Gastroesophageal sphincter (tissue), 4 donors: ENCODE results near the gene HCFC1R1. TPM values are rescaled to one million over a fixed set of nuclear protein-coding genes. Genes with fewer than 3 reads are reported as not detected.
A peak's percentile ranks its signal among the peaks of the same experiment; 100 is the strongest.
"Not testable (repeated sequence)": the region's sequence is repeated elsewhere in the genome, so short reads cannot be mapped to it uniquely, and the experiment has no call there.

Experiments
- ATAC-seq: fragments of 150-250 bp; one replicate; pipeline ENCODE4 v1.9.1; 2016; ENCODE audit warnings: mild to moderate bottlenecking, moderate library complexity
- H3K27ac ChIP-seq, 4 donors: fragments of 200-600 bp; sonication (generic) in 3 of 4; 1 replicate in 3 of 4; 2 replicates in 1 of 4; pipeline ENCODE4 v1.5.1; 2016 to 2019
- H3K27me3 ChIP-seq: fragments of 200-600 bp; sonication (generic); one replicate; pipeline ENCODE4 v1.5.1; 2019
- H3K36me3 ChIP-seq, 2 donors: fragments of 200-600 bp; sonication (generic); one replicate each; pipeline ENCODE4 v1.5.1; 2019; ENCODE audit warnings: control low read depth in 1 of 2
- H3K4me1 ChIP-seq, 3 donors: fragments of 200-600 bp; sonication (generic); 1 replicate in 2 of 3; 2 replicates in 1 of 3; pipeline ENCODE4 v1.5.1; 2016 to 2019; ENCODE audit warnings: control low read depth in 2 of 3
- H3K4me3 ChIP-seq, 2 donors: fragments of 200-600 bp; sonication (generic); one replicate each; pipeline ENCODE4 v1.5.1; 2019; ENCODE audit warnings: mild to moderate bottlenecking in 1 of 2, moderate library complexity in 1 of 2
- H3K9me3 ChIP-seq, 3 donors: fragments of 200-600 bp; sonication (generic); one replicate each; pipeline ENCODE4 v1.5.1; 2017 to 2019; ENCODE audit warnings: control low read depth in 2 of 3
- CTCF ChIP-seq, 4 experiments: fragments of 200-600 bp in 2 of 4; fragments of 450-650 bp in 2 of 4; sonication (generic) in 1 of 4; IDR thresholded peaks; one replicate each; pipeline ENCODE4 v1.5.1; 2017 to 2019; ENCODE audit warnings: antibody characterized with exemption in 4 of 4, mild to moderate bottlenecking in 2 of 4, moderate library complexity in 2 of 4
- EP300 ChIP-seq: sonication (generic); formaldehyde crosslinking; IDR thresholded peaks from one replicate; pipeline ENCODE4 v1.6.1; 2017; ENCODE audit warnings: antibody characterized with exemption, mild to moderate bottlenecking
- POLR2A ChIP-seq, 2 donors: fragments of 450-650 bp; IDR thresholded peaks; one replicate each; pipeline ENCODE4 v1.6.1; 2017; ENCODE audit warnings: antibody characterized with exemption in 2 of 2, mild to moderate bottlenecking in 2 of 2, moderate library complexity in 1 of 2
- POLR2AphosphoS5 ChIP-seq: sonication (generic); formaldehyde crosslinking; IDR thresholded peaks from one replicate; pipeline ENCODE4 v1.6.1; 2017; ENCODE audit warnings: antibody characterized with exemption
- WGBS, 2 donors: methylation state at CpG; one replicate each; pipeline ENCODE4 v1.1.5; 2018; ENCODE audit warnings: low coverage in 1 of 2; 5-methylcytosine and 5-hydroxymethylcytosine counted together
- total RNA-seq, 4 donors: library from RNA; depleted of rRNA; stranded (reverse); fragments of >200 nt; gene quantifications; one replicate each; pipeline ENCODE4 v1.1.0, GENCODE V29; 2016

Gene HCFC1R1
- total RNA-seq, 4 donors from 2014 or later: 20.1 to 94.9 (median 40.5) TPM

GRCh38 chr16:3059041-3059722 is 35.4 kb upstream of the HCFC1R1 start:
- TF ChIP-seq EP300 (no peak), POLR2A (IDR thresholded peaks at IDR 0.05) (peak in 1 of 2 donors; percentile 17), POLR2AphosphoS5 (peak; percentile 54), CTCF (IDR thresholded peaks at IDR 0.05) (peak in 3 of 4 experiments; percentile 94 to 99 (median 98))
- Histone ChIP-seq H3K36me3 (no peaks in the 10 kb centered on the region), H3K4me3 (peak overlapping the region; percentile 83 to 84), H3K4me1 (peaks cover 0 to 25% (median 11%) of the 10 kb centered on the region in 3 donors), H3K9me3 (no peaks in the 10 kb centered on the region), H3K27me3 (peaks cover 14% of the 10 kb centered on the region), H3K27ac (peak overlapping the region; percentile 21 to 81 (median 76))
- ATAC-seq: peak; percentile 93
- no CpG with 5 or more reads among the region's 67 CpGs for WGBS, 2 donors

- ATAC-seq: no peak
- H3K4me3 ChIP-seq: peak overlapping the region; percentile 83 to 84
- H3K4me1 ChIP-seq: peaks cover 0 to 25% (median 11%) of the 10 kb centered on the region in 3 donors
- no peaks in the 10 kb centered on the region for H3K9me3 ChIP-seq
- no peak for TF ChIP-seq POLR2A (IDR thresholded peaks at IDR 0.05)
- no CpG with 5 or more reads among the region's 77 CpGs for WGBS, 2 donors
- peak overlapping the region in 3 of 4 donors; percentile 71 to 81 (median 80) for H3K27ac ChIP-seq
- H3K27me3 ChIP-seq: peaks cover 14% of the 10 kb centered on the region
- H3K36me3 ChIP-seq: no peaks in the 10 kb centered on the region
These were observed 34.6 kb upstream of the HCFC1R1 start for GRCh38 chr16:3058139-3059030.

- Histone ChIP-seq H3K4me1 (peaks cover 0 to 25% (median 11%) of the 10 kb centered on the region in 3 donors), H3K4me3 (peak overlapping the region in 1 of 2 donors; percentile 83), H3K9me3 (no peaks in the 10 kb centered on the region), H3K27me3 (peaks cover 14% of the 10 kb centered on the region), H3K27ac (no peak overlapping the region), H3K36me3 (no peaks in the 10 kb centered on the region)
- no peak for TF ChIP-seq CTCF (IDR thresholded peaks at IDR 0.05)
- no peak for ATAC-seq
- 77 to 83% methylated on average over 5 to 7 of the region's 22 CpGs for WGBS, 2 donors
These were observed 33.7 kb upstream of the HCFC1R1 start for GRCh38 chr16:3057181-3058138.

- WGBS, 2 donors: 88% methylated on average over 1 to 3 of the region's 19 CpGs
These were observed 32.8 kb upstream of the HCFC1R1 start for GRCh38 chr16:3056336-3057180.

GRCh38 chr16:3055734-3056115 is 32.0 kb upstream of the HCFC1R1 start:
- not testable (repeated sequence) for H3K9me3 ChIP-seq
- no CpG with 5 or more reads among the region's 9 CpGs for WGBS, 2 donors

More at GRCh38 chr16:3056336-3057180, 32.8 kb upstream of the HCFC1R1 start:
- TF ChIP-seq POLR2A (IDR thresholded peaks at IDR 0.05) (no peak), CTCF (IDR thresholded peaks at IDR 0.05) (no peak), POLR2AphosphoS5 (no peak), EP300 (no peak)
- Histone ChIP-seq H3K27ac (no peak overlapping the region), H3K4me3 (no peak overlapping the region), H3K4me1 (peaks cover 0 to 25% (median 11%) of the 10 kb centered on the region in 3 donors), H3K9me3 (no peaks in the 10 kb centered on the region), H3K27me3 (peaks cover 21% of the 10 kb centered on the region), H3K36me3 (no peaks in the 10 kb centered on the region)
- no peak for ATAC-seq

More at GRCh38 chr16:3055734-3056115, 32.0 kb upstream of the HCFC1R1 start:
- not testable (repeated sequence) for ATAC-seq, H3K27ac ChIP-seq, H3K4me3 ChIP-seq, H3K36me3 ChIP-seq
- H3K27me3 ChIP-seq: peaks cover 30% of the 10 kb centered on the region
- H3K4me1 ChIP-seq: peaks cover 0 to 25% (median 11%) of the 10 kb centered on the region in 3 donors
